Left colon (tissue), 2 donors: ENCODE data around the gene HMGA1. TPM values are rescaled to one million over a fixed set of nuclear protein-coding genes. Genes with fewer than 3 reads are reported as not detected.
A peak's percentile ranks its signal among the peaks of the same experiment; 100 is the strongest.

Experiments used
- ATAC-seq: fragments of 200-7000 bp; cut with Tn5 transposase; one replicate; pipeline ENCODE4 v1.9.1; 2020; ENCODE audit warnings: mild to moderate bottlenecking, moderate library complexity
- DNase-seq, 2 donors: peaks; one replicate each; pipeline ENCODE4 v3.0.0-alpha.2; 2020
- intact Hi-C, 2 donors: fragments of 100-400 bp; cut with DNase I in 1 of 2; cut with micrococcal nuclease in 1 of 2; formaldehyde crosslinking; loops; one replicate each; pipeline versions ENCODE4 v1.11.2 to v1.14.0; 2022; cut with DNase I, micrococcal nuclease
- total RNA-seq, 2 donors: library from RNA; stranded (reverse); fragmentation: NEBNext Ultra II Directional; extraction: Animal tissue kit (Norgen Biotek cat#: 25700); gene quantifications; one replicate each; pipeline ENCODE4 v1.2.1, GENCODE V29; 2021
- donor health status: DM: no; HTN: no; CAD: no.
- donor health status: DM: yes; HTN: yes; CAD: no.

Gene HMGA1
- total RNA-seq, 2 donors from 2014 or later, result 116 to 152 TPM

DNA sequence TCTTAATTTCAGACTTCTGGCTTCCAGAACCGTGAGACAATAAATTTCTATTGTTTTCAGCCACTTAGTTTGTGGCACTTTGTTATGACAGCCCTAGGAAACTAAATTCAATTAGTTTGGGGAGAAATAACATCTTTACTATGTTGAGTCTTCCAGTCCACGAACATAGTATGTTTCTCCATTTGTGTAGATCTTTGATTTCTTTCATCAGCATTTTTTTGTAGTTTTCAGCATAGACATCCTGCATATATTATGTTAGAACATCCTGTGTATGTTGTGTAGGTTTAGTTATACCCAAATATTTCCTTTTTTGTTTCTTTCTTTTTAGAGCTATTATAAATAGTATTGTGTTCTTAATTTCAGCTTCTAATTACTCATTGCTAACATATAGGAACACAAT lies 18.0 kb upstream of the HMGA1 start:
- DNase-seq (no peak), ATAC-seq (no peak)
- intact Hi-C loops, result no loop called here

DNA sequence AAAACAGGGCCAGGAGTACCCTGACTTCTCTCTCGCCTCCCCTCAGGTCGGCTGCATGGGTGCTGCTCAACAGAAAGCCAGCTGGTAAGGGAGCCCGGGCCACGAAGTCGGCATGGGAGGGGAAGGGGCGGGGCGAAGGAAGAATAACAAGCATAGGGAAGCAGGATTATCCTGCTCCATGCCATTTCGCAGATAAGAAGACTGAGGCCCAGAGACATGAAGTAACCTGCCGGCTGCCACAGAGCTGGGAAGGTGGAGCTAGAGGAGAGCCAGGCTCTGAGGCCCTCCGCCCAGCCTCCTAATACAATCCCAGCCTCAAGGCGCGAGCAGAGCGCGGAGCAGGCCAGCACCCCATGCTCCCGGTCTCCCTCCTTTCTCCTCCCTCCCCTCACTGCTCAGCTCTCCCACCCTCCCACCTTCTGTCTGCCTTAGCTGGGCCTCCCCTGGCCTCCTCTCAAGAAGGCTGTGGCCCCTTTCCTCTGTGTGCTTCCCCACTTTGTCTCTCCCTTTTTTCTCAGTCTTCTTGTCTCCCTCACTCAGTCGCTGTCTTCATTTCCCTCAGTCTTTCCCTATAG lies 13.2 kb upstream of the HMGA1 start:
- ATAC-seq, result peak; percentile 27

DNA sequence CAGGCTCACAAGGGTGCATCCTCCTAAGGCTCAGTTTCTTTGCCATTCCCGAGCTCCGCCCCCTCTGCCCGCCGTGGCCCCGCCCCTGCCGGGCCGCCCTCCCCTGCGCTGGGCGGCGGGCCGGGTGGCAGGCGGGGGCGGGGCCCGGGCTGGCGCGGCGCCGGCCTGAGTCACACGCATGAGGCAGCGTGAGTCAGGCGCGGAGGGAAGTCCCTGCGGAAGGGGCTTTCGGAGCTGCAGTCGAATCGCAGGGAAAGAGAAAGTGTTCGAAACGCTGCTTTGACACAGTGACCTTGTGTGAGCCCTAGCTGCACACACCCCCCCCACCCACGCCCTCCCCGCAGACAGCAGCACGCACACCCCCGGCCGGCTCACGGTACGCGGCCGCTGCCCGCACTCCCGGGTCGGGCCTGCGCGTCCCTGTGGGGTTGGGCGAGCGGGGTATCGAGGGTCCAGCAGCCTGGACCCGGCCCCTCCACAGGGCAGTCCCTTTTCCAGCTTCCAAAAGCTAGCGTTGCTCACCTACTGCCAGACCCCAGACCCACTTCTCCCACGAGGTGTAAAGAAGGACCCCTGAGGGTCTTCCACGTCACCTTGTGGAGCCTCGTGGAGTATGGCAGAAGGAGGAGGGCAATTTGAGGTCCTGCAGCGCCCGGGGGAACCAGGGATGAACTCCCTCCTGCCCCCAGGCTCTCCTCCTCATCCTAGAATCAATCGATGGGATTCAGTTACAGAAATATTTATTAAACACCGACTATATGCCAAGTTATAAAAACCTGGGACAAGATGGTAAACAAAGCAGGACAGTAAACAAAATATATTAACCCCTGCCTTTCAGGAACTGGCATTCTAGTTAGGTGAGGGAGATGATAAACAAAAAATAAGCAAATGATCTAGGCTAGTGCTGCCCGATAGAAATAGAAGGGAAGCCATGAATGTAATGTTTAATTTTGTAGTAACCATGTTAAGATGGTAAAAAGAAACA lies 12.4 kb upstream of the HMGA1 start:
- intact Hi-C loops, result no loop called here
- peak; percentile 99 for ATAC-seq

More for the DNA sequence above, 13.2 kb upstream of the HMGA1 start:
- intact Hi-C loops, result no loop called here
- DNase-seq, result peak; percentile 51 to 60

DNA sequence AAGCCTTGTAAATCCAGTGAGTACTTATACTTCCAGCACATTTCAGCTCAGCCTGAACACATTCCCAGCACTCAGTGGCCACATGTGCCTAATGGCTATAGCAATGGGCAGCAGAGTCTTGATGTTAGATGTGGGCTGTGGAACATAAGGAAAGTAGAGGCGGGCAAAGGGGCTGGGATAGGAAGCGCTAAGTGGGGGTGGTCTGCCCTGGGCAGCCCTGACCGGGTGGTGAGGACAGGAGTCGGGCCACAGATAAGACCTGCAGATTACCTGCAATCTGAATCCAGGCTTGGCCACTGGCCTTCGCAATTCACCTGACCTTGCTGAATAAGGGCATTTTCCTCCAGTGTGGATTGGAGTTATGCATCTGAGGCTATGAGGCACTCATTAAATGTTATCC lies 11.1 kb upstream of the HMGA1 start:
- no peak for ATAC-seq
- intact Hi-C loops, result no loop called here
- DNase-seq, result no peak

More for the DNA sequence above, 12.4 kb upstream of the HMGA1 start:
- peak; percentile 92 to 94 for DNase-seq

DNA sequence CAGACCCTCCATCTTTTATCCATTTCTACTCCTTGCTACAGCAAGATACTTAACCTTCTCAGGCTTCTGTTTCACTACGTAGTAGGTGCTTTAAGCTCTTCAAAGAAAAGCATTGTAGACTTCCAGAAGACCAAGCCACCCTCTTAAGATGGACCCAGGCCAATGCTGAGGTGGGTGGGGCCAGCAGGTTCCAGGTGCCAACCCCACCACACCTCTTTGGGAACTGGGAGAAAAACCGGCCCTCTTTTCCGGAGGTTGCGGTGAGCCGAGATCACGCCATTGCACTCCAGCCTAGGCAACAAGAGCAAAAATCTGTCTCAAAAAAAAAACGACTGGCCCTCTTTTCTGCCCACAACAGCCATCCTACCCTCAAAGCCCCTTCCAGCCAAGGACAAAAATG lies 10.6 kb upstream of the HMGA1 start:
- ATAC-seq (no peak), DNase-seq (no peak)
- intact Hi-C loops, result no loop called here

DNA sequence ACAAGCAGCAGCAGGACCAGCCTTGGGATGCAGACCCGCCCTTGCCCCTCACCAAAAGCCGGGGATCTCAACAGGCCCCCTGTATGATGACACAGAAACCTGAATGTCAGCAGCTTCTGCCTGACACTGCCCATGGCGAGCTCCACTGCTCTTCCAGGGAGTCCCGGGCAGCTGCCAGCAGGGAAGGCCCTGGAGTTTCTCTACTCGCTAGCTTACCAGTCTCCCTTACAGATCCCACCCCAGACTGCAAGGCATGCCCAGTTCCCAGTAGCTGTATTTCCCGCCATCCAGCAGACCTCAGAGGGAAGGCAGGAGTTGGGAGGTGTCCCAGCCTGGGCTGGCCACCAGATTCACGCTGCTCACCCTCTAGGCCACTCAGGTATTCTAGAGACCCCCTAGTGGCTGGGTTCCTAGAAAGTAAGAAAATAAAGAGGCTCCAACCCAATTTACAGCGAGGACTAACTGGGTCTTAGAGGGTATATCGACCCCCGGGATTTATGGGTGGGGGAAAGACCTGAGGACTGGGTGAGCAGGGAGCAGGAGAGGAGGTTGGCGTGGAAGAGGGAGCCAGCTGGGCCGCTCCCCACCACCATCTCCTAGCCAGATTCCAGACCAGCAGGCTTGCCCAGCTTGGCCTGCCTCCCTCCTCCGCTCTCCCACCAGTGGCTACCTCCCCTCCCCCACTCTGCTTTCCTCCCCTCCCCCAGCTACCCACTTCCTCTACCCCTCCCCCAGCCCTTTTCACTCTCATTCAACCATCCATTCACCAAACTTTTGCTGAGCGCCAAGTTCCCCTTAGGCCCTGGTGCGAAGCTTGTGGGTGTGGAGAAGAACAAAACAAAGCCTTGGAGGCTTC lies 9.7 kb upstream of the HMGA1 start:
- intact Hi-C loops, result no loop called here
- ATAC-seq, result no peak
- DNase-seq, result no peak

DNA sequence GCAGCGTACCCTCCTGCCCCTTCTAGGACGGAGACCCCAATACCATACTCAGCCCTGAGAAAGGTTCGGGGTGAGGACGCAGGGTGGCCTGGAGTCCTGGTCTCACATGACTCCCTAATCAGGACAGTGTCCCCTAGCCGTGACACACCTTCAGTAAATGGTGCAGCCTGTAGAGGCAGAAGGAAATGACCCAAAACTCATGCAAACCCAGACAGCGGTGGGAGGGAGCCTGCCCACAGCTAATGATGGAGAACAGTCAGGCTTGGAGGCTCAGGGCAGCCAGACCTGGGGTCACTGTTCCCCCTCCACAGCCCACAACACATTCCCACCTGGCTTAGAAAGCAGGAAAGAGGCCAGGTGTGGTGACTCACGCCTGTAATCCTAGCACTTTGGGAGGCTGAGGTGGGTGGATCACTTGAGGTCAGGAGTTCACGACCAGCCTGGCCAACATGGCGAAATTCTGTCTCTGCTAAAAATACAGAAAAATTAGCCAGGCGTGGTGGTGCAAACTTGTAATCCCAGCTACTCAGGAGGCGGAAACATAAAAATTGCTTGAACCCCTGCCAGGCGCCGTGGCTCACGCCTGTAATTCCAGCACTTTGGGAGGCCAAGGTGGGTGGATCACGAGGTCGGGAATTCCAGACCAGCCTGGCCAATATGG lies 8.8 kb upstream of the HMGA1 start:
- intact Hi-C loops, result no loop called here
- DNase-seq, result no peak
- no peak for ATAC-seq

DNA sequence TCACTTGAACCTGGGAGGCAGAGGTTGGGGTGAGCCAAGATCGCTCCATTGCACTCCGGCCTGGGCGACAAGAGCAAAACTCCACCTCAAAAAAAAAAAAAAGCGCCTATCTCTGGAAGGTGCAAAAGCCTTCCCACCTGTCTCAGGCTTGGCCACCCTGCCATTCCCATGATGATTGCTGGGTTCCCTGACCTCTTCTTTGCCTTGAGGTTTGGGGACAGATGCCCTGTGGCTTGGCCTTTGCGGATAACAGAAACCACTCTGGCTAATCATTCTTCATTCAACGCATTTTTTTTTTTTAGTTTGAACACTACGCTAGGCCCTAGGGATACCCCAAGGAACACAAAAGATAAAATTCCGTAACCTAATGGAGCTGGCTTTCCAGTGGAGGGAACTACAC lies 6.8 kb upstream of the HMGA1 start:
- ATAC-seq, result no peak
- DNase-seq, result no peak
- intact Hi-C loops, result no loop called here

DNA sequence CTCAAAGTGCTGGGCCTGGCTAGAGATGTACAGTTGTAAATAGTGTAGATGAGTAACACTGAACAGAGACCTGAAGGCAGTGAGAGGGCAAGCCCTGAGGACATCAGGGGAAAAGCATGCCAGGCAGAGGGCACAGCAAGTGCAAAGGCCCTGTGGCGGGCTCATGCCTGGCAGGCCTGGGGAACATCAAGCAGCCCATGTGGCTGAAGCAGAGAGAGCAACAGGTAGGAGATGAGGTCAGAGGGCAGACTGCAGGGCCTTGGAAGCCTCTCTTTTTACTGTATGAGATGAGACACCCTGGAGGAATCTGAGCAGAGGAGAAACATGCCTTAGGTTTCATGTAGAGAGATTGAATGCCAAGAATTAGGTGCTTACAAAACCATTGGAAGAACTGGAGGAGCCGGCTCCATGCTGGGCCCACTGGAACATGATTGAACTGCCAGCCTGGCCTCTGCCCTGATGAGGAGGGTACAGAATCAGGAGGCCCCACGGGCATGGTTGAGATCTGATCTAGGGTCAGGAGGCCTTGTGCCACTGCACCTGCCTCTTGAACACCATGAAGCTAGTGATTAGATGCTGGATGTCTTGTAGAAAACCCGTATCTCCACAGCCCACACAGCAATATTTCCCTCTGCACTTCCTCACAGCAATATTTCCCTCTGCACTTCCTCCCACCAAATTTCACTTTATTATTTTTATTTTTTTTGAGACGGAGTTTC lies 5.9 kb upstream of the HMGA1 start:
- intact Hi-C loops, result no loop called here
- ATAC-seq, result no peak
- no peak for DNase-seq

DNA sequence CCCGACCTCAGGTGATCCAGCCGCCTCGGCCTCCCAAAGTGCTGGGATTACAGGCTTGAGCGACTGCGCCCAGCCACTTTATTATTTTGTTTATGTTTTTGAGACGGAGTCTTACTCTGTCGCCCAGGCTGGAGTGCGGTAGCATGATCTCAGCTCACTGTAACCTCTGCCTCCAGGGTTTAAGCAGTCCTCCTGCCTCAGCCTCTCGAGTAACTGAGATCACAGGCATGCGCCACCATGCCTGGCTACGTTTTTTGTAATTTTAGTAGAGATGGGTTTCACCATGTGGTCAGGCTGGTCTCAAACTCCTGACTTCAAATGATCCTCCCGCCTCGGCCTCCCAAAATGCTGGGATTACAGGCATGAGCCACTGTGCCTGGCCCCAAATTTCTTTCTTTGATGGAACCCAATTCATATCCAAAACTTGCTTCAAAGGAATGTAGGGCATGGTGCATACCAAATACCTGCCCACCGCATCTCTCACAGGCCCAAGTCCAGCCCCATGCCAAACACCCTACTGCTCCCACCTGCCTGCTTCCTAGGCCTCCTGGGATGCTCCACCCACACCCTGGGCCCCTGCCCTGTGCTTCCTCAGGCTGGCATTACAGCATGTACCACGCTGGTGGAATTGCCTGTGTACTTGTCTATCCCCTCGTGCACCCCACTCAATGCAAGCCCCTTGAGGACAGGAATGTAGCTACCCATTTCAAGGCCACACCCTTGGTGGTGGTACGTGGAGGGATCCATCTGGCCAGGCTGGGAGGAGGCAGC lies 4.9 kb upstream of the HMGA1 start:
- ATAC-seq (no peak), DNase-seq (no peak)
- intact Hi-C loops, result no loop called here

DNA sequence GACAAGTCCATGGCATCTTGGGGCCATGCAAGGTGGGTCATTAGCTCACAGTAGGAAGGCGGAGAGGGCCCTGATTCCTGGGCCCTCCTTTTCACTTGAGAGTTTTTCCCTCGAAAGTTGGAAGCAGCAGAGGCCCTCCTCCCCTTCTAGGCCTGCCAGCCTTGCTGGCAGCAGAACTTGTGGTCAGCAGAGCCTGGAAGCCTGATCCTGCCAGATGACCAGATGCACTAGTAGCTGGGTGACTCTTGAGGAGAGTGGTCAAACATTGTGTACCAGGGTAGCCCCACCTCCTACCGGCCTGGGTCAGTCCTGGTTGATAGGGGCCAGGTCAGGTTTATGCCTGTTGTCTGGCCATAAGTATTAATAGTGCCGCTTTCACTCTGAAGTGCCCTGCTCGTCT lies 3.8 kb upstream of the HMGA1 start:
- ATAC-seq, result no peak
- intact Hi-C loops, result no loop called here
- no peak for DNase-seq

DNA sequence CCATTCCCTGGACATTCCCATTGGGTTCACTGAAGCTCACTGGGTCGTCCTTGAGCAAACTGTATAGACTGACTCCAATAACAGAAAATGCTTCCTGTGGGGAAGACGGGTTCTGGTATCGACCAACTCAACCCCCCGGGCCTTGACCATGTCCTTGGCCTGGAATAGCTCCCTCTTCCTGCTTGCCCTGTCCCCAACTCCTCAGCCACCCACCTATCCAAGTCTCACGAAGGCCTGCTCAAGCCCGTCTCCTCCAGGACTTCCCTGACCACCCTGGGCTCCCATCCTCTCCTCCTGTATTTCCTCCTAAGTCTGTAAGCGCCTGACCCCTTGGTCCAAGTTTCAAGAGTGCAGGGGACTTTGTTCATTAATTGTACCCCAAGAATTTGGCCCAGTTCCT lies 2.8 kb upstream of the HMGA1 start:
- intact Hi-C loops, result no loop called here
- DNase-seq (no peak), ATAC-seq (no peak)

DNA sequence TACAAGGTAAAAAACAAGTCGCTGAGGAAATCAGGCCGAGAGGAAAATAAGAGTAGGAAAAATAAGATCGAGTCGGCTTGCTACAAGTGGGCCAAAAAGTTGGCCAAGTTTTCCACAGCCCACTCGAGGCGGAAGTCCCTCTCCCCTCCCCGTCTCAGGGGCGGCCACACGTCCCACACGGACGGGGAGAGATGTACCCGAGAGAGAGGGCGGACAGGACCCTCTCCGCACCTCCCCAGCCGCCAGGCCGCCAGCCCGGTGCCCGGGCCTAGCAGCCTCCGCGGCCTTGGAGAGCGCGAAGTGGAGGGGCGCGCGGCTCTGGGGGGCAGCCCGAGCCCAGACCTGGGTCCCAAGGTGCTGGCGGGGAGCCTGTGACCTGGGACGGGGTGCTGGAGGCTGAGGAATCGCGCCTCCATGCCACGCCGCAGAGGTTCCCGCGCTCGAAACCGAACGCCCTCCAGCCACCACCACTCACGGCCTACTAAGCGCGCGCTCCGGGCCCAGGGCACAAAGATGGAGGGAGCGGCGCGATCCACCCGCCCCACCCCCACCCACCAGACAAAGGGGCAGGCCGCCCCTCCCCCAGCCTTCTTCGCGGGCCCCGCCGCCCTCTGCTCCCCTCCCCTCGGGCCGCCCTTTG lies 1.9 kb upstream of the HMGA1 start:
- intact Hi-C loops, result no loop called here
- ATAC-seq (no peak), DNase-seq (peak in 1 of 2 donors; percentile 35)

DNA sequence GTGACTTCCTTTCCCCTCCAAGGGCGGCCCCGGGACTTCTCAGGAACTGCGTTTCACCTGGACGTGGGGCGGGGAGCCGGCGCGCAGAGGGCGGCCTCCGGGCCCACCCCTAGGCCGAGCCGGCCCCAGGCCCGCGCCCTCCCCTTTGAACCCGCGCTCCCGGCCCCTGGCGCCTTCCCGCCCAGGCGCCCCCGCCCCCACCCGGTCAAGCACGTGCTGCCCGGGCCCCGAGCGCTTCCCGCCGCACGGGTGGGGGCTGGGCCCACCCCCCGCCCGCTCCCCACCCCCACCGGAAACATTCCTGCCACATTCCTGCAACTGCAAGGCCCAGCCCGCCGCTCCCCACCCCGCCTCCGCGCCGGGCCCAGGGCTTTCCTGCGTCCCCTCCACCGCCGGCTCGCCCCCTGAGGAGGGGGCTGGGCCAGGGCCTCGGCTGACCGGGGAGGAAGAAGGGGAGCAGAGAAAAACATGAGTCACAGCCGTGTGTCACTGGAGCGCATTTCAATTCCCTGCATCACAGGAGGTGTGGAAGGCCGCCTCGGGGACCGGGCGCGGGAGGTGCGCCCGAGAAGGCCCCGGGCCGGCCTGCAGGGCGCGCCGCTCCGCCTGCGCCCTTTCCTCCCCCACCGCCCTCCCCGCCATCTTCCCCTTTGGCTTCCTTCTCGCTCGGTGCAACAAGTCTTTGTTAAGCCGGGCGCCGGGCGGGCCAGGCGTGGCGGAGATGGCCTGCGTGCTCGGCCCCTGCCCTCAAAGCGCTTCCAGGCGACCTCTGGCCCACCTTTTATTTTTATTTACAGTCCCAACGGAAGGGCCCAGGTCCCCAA lies 1.2 kb upstream of the HMGA1 start:
- intact Hi-C loops, result no loop called here
- DNase-seq (peak; percentile 62 to 77), ATAC-seq (peak; percentile 60)

DNA sequence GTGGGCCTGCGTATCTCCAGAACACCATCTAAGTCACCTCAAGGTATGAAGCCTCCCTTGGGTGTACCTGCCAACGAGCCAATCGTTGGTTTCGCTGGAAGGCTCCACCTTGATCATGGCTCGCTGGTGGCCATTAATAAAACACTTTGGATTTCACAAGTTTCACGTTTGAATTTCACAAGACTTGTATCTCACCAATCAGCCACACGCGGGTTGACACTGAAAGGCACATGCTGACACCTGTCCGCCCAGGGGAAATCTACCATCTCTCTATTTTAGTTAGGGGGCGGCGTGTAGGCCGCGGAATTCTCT lies 586 bp upstream of the HMGA1 start:
- intact Hi-C loops, result no loop called here
- DNase-seq (no peak), ATAC-seq (peak; percentile 66)

DNA sequence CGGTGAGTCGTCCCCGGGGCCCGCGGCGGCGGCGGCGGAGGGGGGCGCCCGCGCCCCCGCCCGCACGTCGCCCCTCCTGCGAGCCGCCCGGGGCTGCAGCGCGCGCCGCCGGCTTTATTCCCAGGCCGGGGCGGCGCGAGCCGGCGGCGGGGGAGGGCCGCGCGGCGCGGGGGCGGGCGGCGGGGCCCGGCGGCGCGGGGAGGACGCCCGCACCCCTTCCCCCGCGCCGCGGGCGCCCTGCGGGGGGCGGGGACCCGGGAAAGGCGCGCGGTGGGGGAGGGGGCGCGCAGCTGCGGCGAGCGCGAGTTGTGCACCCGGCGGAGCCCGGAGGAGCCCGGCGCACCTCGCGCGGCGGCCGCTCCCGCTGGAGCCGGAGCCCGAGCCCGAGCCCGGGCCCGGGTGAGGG lies 646 bp downstream of the HMGA1 start:
- ATAC-seq (peak; percentile 16), DNase-seq (peak in 1 of 2 donors; percentile 57)
- intact Hi-C loops, result no loop called here
